ENCODE measurements around the gene RNF149. TPM values are rescaled to one million over a fixed set of nuclear protein-coding genes. Genes with fewer than 3 reads are reported as not detected.

Gene RNF149
- total RNA-seq, 2 experiments from 2014 or later, result 139 to 150 TPM

- Mint-ChIP-seq H3K27me3 (no peaks in the 10 kb centered on the region), H3K9me3 (no peaks in the 10 kb centered on the region), H3K4me1 (ENCODE audit: low read depth) (no peaks in the 10 kb centered on the region), H3K27ac (no peak overlapping the region), H3K4me3 (no peak overlapping the region), H3K36me3 (ENCODE audit: low read depth) (no peaks in the 10 kb centered on the region)
- no peak overlapping the region for H3K27ac ChIP-seq (ENCODE audit: low read depth in 1 of 2, low read length in 2 of 2)
- TF ChIP-seq CTCF (IDR thresholded peaks at IDR 0.05), result no peak
- H3K27me3 ChIP-seq (ENCODE audit: control insufficient read depth in 1 of 2, insufficient read depth in 2 of 2, low read length in 2 of 2), result no peaks in the 10 kb centered on the region
- ATAC-seq (ENCODE audit: poor library complexity) (no peak), DNase-seq (no peak)
- POLR2A ChIA-PET, result no interaction called here
- CTCF ChIA-PET, result no interaction called here
- H3K9me3 ChIP-seq (ENCODE audit: control insufficient read depth in 1 of 2, insufficient read depth in 1 of 2, low read length in 2 of 2), result no peaks in the 10 kb centered on the region
- no peak overlapping the region for H3K4me3 ChIP-seq (ENCODE audit: low read length)
- H3K36me3 ChIP-seq (ENCODE audit: insufficient read depth, low read length), result no peaks in the 10 kb centered on the region
- intact Hi-C loops (cut with DNase I, micrococcal nuclease), result no loop called here
- no peaks in the 10 kb centered on the region for H3K4me1 ChIP-seq (ENCODE audit: insufficient read depth, low read length)
Observed at GRCh38 chr2:101230541-101231001, 77.9 kb downstream of the RNF149 start.

Small RNAs within 50 kb of the gene (microRNA-seq; reads per million reads assigned to microRNA genes)
- 5.1 reads per million, percentile 26 among the genes with 10 or more reads in this experiment for gene MIR5696 (ENCODE audit: borderline microRNAs expressed, borderline replicate concordance)

Other genes starting within 250 kb of the RNF149 start
- 1 to 10 TPM; 1.0 to 1.8 TPM for gene TBC1D8, start 157.3 kb downstream of the RNF149 start, total RNA-seq
- gene CNOT11, start 55.8 kb downstream of the RNF149 start, total RNA-seq, result 10 to 100 TPM; 39.4 to 46.8 TPM
- under 1 TPM in 1 of 2 experiments, not detected in 1; 0.03 TPM for gene CREG2, start 78.8 kb upstream of the RNF149 start, total RNA-seq
- 1 to 10 TPM in 1 of 2 experiments, under 1 TPM in 1; 0.67 to 1.1 TPM for gene RFX8, start 166.4 kb upstream of the RNF149 start, total RNA-seq